GM23338 (cell line): ENCODE results near the gene RERGL.

Experiments used
- CREB1 ChIP-seq: fragments of 250-450 bp; sonication (Bioruptor Pico); IDR thresholded peaks from 2 replicates; pipeline ENCODE4 v1.5.0; 2020; ENCODE audit warnings: low read depth, mild to moderate bottlenecking, moderate library complexity
- EZH2 ChIP-seq: fragments of 200-600 bp; sonication (generic); IDR thresholded peaks from one replicate; pipeline ENCODE4 v1.8.0; 2017; ENCODE audit warnings: antibody characterized with exemption, mild to moderate bottlenecking, low read depth; ENCODE audit not compliant: unreplicated experiment
- EZH2phosphoT487 ChIP-seq: fragments of 200-600 bp; sonication (generic); IDR thresholded peaks from one replicate; pipeline ENCODE4 v1.8.1; 2018; ENCODE audit warnings: antibody characterized with exemption; ENCODE audit not compliant: unreplicated experiment
- JUNB ChIP-seq: IDR thresholded peaks from one replicate; pipeline ENCODE4 v1.6.1; 2016; ENCODE audit warnings: antibody characterized with exemption; ENCODE audit not compliant: unreplicated experiment
- NANOG ChIP-seq: IDR thresholded peaks from 2 replicates; pipeline ENCODE4 v1.6.1; 2016; ENCODE audit warnings: antibody characterized with exemption, borderline replicate concordance
- POLR2AphosphoS5 ChIP-seq: IDR thresholded peaks from 2 replicates; pipeline ENCODE4 v1.6.1; 2016; ENCODE audit warnings: antibody characterized with exemption, low read depth
- STAT1 ChIP-seq: IDR thresholded peaks from one replicate; pipeline ENCODE4 v1.6.1; 2016; ENCODE audit warnings: antibody characterized with exemption; ENCODE audit not compliant: unreplicated experiment
- ZNF114 ChIP-seq: fragments of 250-450 bp; sonication (Bioruptor Pico); IDR thresholded peaks from 2 replicates; pipeline ENCODE4 v1.5.0; 2020; ENCODE audit warnings: mild to moderate bottlenecking, moderate library complexity
- TF ChIP-seq, protein P1 (sequence below), 2 experiments: fragments of 200-600 bp in 1 of 2; sonication (generic) in 1 of 2; conservative IDR thresholded peaks; 2 replicates each; pipeline versions ENCODE4 v1.5.1 to v1.6.1; 2016 to 2017; ENCODE audit warnings: antibody characterized with exemption in 2 of 2, low read depth in 2 of 2, mild to moderate bottlenecking in 2 of 2, moderate library complexity in 1 of 2
- TF ChIP-seq, protein P2 (sequence below): IDR thresholded peaks from one replicate; pipeline ENCODE4 v1.6.1; 2018; ENCODE audit warnings: antibody characterized with exemption; ENCODE audit not compliant: unreplicated experiment
- TF ChIP-seq, protein P3 (sequence below): fragments of 250-450 bp; sonication (Bioruptor Pico); IDR thresholded peaks from 2 replicates; pipeline ENCODE4 v1.5.0; 2020; ENCODE audit warnings: mild to moderate bottlenecking, moderate library complexity
- TF ChIP-seq, protein P4 (sequence below): IDR thresholded peaks from 2 replicates; pipeline ENCODE4 v1.6.1; 2016; ENCODE audit warnings: antibody characterized with exemption

DNA sequence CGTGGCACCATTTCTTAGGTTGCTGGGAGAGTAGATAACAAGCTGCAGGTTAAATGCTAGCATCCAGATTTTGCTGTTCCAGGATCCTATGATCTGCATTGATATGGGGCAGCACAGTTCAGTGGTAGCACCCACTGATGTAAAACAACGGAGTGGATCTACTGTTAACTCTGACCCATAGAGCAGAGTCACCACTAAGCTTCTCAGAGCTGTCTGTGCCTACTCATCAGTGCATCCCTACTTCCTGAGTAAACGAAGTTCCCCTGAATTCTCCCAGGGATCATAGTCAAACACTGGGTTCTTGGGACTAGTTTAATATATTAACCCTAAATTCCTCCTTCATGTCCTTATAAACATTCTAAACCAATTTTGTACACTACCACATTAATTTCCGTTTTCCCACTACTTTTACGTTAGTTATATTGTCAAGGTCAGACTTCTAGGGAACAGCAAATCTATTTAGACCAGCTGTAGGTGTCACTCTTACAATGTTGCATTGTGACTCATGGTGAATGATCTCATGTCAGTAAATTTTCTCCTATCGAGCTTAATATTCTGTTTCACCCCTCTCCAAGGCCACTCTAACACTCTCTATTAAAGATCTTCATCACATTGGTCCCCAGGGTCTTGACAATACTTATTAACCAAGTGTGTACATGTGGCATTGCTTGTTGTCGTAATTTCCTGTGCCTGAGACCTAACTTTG is 10.3 kb downstream of the RERGL start:
- TF ChIP-seq POLR2AphosphoS5 (no peak), CREB1 (CRISPR knock-in tag) (no peak), EZH2 (no peak), NANOG (no peak), EZH2phosphoT487 (no peak), ZNF114 (CRISPR knock-in tag) (no peak), STAT1 (no peak), JUNB (no peak)
- TF ChIP-seq, protein P1, sequence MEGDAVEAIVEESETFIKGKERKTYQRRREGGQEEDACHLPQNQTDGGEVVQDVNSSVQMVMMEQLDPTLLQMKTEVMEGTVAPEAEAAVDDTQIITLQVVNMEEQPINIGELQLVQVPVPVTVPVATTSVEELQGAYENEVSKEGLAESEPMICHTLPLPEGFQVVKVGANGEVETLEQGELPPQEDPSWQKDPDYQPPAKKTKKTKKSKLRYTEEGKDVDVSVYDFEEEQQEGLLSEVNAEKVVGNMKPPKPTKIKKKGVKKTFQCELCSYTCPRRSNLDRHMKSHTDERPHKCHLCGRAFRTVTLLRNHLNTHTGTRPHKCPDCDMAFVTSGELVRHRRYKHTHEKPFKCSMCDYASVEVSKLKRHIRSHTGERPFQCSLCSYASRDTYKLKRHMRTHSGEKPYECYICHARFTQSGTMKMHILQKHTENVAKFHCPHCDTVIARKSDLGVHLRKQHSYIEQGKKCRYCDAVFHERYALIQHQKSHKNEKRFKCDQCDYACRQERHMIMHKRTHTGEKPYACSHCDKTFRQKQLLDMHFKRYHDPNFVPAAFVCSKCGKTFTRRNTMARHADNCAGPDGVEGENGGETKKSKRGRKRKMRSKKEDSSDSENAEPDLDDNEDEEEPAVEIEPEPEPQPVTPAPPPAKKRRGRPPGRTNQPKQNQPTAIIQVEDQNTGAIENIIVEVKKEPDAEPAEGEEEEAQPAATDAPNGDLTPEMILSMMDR (conservative IDR thresholded peaks at IDR 0.05; ENCODE audit: low read depth in 2 of 2): no peak
- TF ChIP-seq, protein P2, sequence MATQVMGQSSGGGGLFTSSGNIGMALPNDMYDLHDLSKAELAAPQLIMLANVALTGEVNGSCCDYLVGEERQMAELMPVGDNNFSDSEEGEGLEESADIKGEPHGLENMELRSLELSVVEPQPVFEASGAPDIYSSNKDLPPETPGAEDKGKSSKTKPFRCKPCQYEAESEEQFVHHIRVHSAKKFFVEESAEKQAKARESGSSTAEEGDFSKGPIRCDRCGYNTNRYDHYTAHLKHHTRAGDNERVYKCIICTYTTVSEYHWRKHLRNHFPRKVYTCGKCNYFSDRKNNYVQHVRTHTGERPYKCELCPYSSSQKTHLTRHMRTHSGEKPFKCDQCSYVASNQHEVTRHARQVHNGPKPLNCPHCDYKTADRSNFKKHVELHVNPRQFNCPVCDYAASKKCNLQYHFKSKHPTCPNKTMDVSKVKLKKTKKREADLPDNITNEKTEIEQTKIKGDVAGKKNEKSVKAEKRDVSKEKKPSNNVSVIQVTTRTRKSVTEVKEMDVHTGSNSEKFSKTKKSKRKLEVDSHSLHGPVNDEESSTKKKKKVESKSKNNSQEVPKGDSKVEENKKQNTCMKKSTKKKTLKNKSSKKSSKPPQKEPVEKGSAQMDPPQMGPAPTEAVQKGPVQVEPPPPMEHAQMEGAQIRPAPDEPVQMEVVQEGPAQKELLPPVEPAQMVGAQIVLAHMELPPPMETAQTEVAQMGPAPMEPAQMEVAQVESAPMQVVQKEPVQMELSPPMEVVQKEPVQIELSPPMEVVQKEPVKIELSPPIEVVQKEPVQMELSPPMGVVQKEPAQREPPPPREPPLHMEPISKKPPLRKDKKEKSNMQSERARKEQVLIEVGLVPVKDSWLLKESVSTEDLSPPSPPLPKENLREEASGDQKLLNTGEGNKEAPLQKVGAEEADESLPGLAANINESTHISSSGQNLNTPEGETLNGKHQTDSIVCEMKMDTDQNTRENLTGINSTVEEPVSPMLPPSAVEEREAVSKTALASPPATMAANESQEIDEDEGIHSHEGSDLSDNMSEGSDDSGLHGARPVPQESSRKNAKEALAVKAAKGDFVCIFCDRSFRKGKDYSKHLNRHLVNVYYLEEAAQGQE: no peak
- TF ChIP-seq, protein P3, sequence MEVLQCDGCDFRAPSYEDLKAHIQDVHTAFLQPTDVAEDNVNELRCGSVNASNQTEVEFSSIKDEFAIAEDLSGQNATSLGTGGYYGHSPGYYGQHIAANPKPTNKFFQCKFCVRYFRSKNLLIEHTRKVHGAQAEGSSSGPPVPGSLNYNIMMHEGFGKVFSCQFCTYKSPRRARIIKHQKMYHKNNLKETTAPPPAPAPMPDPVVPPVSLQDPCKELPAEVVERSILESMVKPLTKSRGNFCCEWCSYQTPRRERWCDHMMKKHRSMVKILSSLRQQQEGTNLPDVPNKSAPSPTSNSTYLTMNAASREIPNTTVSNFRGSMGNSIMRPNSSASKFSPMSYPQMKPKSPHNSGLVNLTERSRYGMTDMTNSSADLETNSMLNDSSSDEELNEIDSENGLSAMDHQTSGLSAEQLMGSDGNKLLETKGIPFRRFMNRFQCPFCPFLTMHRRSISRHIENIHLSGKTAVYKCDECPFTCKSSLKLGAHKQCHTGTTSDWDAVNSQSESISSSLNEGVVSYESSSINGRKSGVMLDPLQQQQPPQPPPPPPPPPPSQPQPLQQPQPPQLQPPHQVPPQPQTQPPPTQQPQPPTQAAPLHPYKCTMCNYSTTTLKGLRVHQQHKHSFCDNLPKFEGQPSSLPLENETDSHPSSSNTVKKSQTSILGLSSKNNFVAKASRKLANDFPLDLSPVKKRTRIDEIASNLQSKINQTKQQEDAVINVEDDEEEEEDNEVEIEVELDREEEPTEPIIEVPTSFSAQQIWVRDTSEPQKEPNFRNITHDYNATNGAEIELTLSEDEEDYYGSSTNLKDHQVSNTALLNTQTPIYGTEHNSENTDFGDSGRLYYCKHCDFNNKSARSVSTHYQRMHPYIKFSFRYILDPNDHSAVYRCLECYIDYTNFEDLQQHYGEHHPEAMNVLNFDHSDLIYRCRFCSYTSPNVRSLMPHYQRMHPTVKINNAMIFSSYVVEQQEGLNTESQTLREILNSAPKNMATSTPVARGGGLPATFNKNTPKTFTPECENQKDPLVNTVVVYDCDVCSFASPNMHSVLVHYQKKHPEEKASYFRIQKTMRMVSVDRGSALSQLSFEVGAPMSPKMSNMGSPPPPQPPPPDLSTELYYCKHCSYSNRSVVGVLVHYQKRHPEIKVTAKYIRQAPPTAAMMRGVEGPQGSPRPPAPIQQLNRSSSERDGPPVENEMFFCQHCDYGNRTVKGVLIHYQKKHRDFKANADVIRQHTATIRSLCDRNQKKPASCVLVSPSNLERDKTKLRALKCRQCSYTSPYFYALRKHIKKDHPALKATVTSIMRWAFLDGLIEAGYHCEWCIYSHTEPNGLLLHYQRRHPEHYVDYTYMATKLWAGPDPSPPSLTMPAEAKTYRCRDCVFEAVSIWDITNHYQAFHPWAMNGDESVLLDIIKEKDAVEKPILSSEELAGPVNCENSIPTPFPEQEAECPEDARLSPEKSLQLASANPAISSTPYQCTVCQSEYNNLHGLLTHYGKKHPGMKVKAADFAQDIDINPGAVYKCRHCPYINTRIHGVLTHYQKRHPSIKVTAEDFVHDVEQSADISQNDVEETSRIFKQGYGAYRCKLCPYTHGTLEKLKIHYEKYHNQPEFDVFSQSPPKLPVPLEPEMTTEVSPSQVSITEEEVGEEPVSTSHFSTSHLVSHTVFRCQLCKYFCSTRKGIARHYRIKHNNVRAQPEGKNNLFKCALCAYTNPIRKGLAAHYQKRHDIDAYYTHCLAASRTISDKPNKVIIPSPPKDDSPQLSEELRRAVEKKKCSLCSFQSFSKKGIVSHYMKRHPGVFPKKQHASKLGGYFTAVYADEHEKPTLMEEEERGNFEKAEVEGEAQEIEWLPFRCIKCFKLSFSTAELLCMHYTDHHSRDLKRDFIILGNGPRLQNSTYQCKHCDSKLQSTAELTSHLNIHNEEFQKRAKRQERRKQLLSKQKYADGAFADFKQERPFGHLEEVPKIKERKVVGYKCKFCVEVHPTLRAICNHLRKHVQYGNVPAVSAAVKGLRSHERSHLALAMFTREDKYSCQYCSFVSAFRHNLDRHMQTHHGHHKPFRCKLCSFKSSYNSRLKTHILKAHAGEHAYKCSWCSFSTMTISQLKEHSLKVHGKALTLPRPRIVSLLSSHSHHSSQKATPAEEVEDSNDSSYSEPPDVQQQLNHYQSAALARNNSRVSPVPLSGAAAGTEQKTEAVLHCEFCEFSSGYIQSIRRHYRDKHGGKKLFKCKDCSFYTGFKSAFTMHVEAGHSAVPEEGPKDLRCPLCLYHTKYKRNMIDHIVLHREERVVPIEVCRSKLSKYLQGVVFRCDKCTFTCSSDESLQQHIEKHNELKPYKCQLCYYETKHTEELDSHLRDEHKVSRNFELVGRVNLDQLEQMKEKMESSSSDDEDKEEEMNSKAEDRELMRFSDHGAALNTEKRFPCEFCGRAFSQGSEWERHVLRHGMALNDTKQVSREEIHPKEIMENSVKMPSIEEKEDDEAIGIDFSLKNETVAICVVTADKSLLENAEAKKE: no peak
- TF ChIP-seq, protein P4, sequence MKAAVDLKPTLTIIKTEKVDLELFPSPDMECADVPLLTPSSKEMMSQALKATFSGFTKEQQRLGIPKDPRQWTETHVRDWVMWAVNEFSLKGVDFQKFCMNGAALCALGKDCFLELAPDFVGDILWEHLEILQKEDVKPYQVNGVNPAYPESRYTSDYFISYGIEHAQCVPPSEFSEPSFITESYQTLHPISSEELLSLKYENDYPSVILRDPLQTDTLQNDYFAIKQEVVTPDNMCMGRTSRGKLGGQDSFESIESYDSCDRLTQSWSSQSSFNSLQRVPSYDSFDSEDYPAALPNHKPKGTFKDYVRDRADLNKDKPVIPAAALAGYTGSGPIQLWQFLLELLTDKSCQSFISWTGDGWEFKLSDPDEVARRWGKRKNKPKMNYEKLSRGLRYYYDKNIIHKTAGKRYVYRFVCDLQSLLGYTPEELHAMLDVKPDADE: no peak
